Hepatocyte (in vitro differentiated cells): ENCODE data around the gene TMEM116. TPM values are rescaled to one million over a fixed set of nuclear protein-coding genes. Genes with fewer than 3 reads are reported as not detected.

Experiments used
- DNase-seq: peaks from one replicate; pipeline ENCODE4 v3.0.0-alpha.2; 2016; ENCODE audit warnings: low spot score
- H2AFZ ChIP-seq: fragments of 200-600 bp; sonication (generic); 2 replicates; pipeline ENCODE4 v1.6.0; 2016; ENCODE audit warnings: antibody characterized with exemption, mild to moderate bottlenecking
- H3K27ac ChIP-seq: fragments of 200-600 bp; sonication (generic); 2 replicates; pipeline ENCODE4 v1.5.1; 2016; ENCODE audit warnings: mild to moderate bottlenecking
- H3K27me3 ChIP-seq: fragments of 200-600 bp; sonication (generic); 2 replicates; pipeline ENCODE4 v1.6.1; 2016
- H3K36me3 ChIP-seq: fragments of 200-600 bp; sonication (generic); replicated peaks from 2 replicates; pipeline ENCODE4 v1.5.1; 2016; ENCODE audit warnings: low read depth; ENCODE audit not compliant: insufficient read depth
- H3K4me1 ChIP-seq: fragments of 200-600 bp; sonication (generic); 2 replicates; pipeline ENCODE4 v1.5.1; 2016; ENCODE audit warnings: mild to moderate bottlenecking, moderate library complexity; ENCODE audit not compliant: insufficient read depth
- H3K4me2 ChIP-seq: fragments of 200-600 bp; sonication (generic); 2 replicates; pipeline ENCODE4 v1.6.0; 2016
- H3K4me3 ChIP-seq: fragments of 200-600 bp; sonication (generic); 2 replicates; pipeline ENCODE4 v1.5.1; 2016; ENCODE audit warnings: mild to moderate bottlenecking
- H3K79me2 ChIP-seq: fragments of 200-600 bp; sonication (generic); 2 replicates; pipeline ENCODE4 v1.6.0; 2017; ENCODE audit warnings: mild to moderate bottlenecking
- H3K9me2 ChIP-seq: fragments of 200-600 bp; sonication (generic); replicated peaks from 2 replicates; pipeline ENCODE4 v1.6.0; 2017; ENCODE audit warnings: mild to moderate bottlenecking; ENCODE audit not compliant: insufficient read depth
- H3K9me3 ChIP-seq: fragments of 200-600 bp; sonication (generic); 2 replicates; pipeline ENCODE4 v1.5.1; 2016; ENCODE audit warnings: low read depth, mild to moderate bottlenecking
- H4K20me1 ChIP-seq: fragments of 200-600 bp; sonication (generic); 2 replicates; pipeline ENCODE4 v1.6.0; 2016; ENCODE audit warnings: mild to moderate bottlenecking; ENCODE audit not compliant: insufficient read depth, poor library complexity, severe bottlenecking
- CTCF ChIP-seq: fragments of 200-600 bp; sonication (generic); IDR thresholded peaks from 2 replicates; pipeline ENCODE4 v1.5.1; 2016; ENCODE audit warnings: antibody characterized with exemption, mild to moderate bottlenecking; ENCODE audit not compliant: poor library complexity
- EZH2 ChIP-seq: fragments of 200-600 bp; sonication (generic); IDR thresholded peaks from 2 replicates; pipeline ENCODE4 v1.6.1; 2016; ENCODE audit warnings: antibody characterized with exemption, mild to moderate bottlenecking, borderline replicate concordance
- EZH2phosphoT487 ChIP-seq: fragments of 200-600 bp; sonication (generic); IDR thresholded peaks from one replicate; pipeline ENCODE4 v1.6.1; 2018; ENCODE audit warnings: antibody characterized with exemption, mild to moderate bottlenecking, low read depth, moderate library complexity; ENCODE audit not compliant: unreplicated experiment, severe bottlenecking
- WGBS: methylation state at CpG from one replicate; pipeline ENCODE4 v1.1.6; 2016; ENCODE audit warnings: low lambda C conversion rate; ENCODE audit errors: missing lambda C conversion rate; 5-methylcytosine and 5-hydroxymethylcytosine counted together
- polyA plus RNA-seq: library from polyadenylated mRNA; unstranded; fragments of >200 nt; fragmentation: Nextera tagmentation; extraction: Ambion mirVana; gene quantifications from 2 replicates; pipeline ENCODE4 v1.2.1, GENCODE V29; 2016
- total RNA-seq: library from RNA; depleted of rRNA; stranded (reverse); fragments of >200 nt; gene quantifications from 2 replicates; pipeline ENCODE4 v1.2.3, GENCODE V29; 2014

Gene TMEM116
- total and polyA plus RNA-seq, 2 experiments from 2014 or later: 11.2 to 13.1 TPM

GRCh38 chr12:112008918-112009317 is 4.0 kb downstream of the TMEM116 start:
- no peak for DNase-seq
- whole genome bisulfite sequencing: 91% methylated on average over 3 of the region's 3 CpGs

GRCh38 chr12:112007945-112008344 is 5.0 kb downstream of the TMEM116 start:
- WGBS: 91% methylated on average over 9 of the region's 9 CpGs
- no peak for TF ChIP-seq EZH2phosphoT487
- no peak for TF ChIP-seq CTCF
- TF ChIP-seq EZH2: no peak
- H3K27ac ChIP-seq: no peak overlapping the region

More at GRCh38 chr12:112008918-112009317, 4.0 kb downstream of the TMEM116 start:
- Histone ChIP-seq H3K4me2 (no peak overlapping the region), H2AFZ (no peak overlapping the region), H3K36me3 (no peaks in the 10 kb centered on the region), H3K79me2 (peaks cover 18% of the 10 kb centered on the region), H4K20me1 (no peaks in the 10 kb centered on the region), H3K9me2 (no peaks in the 10 kb centered on the region), H3K27ac (peak overlapping the region; percentile 30), H3K9me3 (no peaks in the 10 kb centered on the region), H3K4me3 (no peak overlapping the region), H3K27me3 (no peaks in the 10 kb centered on the region), H3K4me1 (peaks cover 22% of the 10 kb centered on the region)
- no peak for TF ChIP-seq CTCF
- no peak for TF ChIP-seq EZH2phosphoT487
- TF ChIP-seq EZH2: no peak

GRCh38 chr12:112005419-112006395 is 7.3 kb downstream of the TMEM116 start:
- peaks cover 12% of the 10 kb centered on the region for H3K4me1 ChIP-seq
- no peak overlapping the region for H3K4me3 ChIP-seq
- no peaks in the 10 kb centered on the region for H3K9me3 ChIP-seq
- H3K4me2 ChIP-seq: peak overlapping the region; percentile 70
- H3K27me3 ChIP-seq: no peaks in the 10 kb centered on the region
- TF ChIP-seq EZH2 (no peak), CTCF (no peak), EZH2phosphoT487 (no peak)
- H3K79me2 ChIP-seq: peaks cover 3% of the 10 kb centered on the region
- no peaks in the 10 kb centered on the region for H3K9me2 ChIP-seq
- peak overlapping the region; percentile 16 for H2AFZ ChIP-seq
- no peaks in the 10 kb centered on the region for H4K20me1 ChIP-seq
- H3K27ac ChIP-seq: peak overlapping the region; percentile 59
- 46% methylated on average over 6 of the region's 6 CpGs for WGBS
- no peaks in the 10 kb centered on the region for H3K36me3 ChIP-seq
- peak; percentile 62 for DNase-seq

More at GRCh38 chr12:112007945-112008344, 5.0 kb downstream of the TMEM116 start:
- H3K9me2 ChIP-seq: no peaks in the 10 kb centered on the region
- H4K20me1 ChIP-seq: no peaks in the 10 kb centered on the region
- no peaks in the 10 kb centered on the region for H3K9me3 ChIP-seq
- DNase-seq: no peak
- H3K4me1 ChIP-seq: peaks cover 22% of the 10 kb centered on the region
- H3K4me3 ChIP-seq: no peak overlapping the region
- H3K4me2 ChIP-seq: no peak overlapping the region
- peaks cover 18% of the 10 kb centered on the region for H3K79me2 ChIP-seq
- no peak overlapping the region for H2AFZ ChIP-seq
- no peaks in the 10 kb centered on the region for H3K36me3 ChIP-seq
- H3K27me3 ChIP-seq: no peaks in the 10 kb centered on the region
